GM12872 (cell line): ENCODE results near the gene PSMD2.

ENCODE experiments used
- TF ChIP-seq, protein P1 (sequence below): IDR thresholded peaks from 3 replicates; pipeline ENCODE4 v1.5.1; 2011; ENCODE audit warnings: low read depth, mild to moderate bottlenecking, low read length, moderate library complexity; ENCODE audit not compliant: insufficient read depth

PSMD2 gene

GRCh38 chr3:184352149-184352785, 53.2 kb downstream of the PSMD2 start:
- TF ChIP-seq, protein P1, sequence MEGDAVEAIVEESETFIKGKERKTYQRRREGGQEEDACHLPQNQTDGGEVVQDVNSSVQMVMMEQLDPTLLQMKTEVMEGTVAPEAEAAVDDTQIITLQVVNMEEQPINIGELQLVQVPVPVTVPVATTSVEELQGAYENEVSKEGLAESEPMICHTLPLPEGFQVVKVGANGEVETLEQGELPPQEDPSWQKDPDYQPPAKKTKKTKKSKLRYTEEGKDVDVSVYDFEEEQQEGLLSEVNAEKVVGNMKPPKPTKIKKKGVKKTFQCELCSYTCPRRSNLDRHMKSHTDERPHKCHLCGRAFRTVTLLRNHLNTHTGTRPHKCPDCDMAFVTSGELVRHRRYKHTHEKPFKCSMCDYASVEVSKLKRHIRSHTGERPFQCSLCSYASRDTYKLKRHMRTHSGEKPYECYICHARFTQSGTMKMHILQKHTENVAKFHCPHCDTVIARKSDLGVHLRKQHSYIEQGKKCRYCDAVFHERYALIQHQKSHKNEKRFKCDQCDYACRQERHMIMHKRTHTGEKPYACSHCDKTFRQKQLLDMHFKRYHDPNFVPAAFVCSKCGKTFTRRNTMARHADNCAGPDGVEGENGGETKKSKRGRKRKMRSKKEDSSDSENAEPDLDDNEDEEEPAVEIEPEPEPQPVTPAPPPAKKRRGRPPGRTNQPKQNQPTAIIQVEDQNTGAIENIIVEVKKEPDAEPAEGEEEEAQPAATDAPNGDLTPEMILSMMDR, result no peak

DNA sequence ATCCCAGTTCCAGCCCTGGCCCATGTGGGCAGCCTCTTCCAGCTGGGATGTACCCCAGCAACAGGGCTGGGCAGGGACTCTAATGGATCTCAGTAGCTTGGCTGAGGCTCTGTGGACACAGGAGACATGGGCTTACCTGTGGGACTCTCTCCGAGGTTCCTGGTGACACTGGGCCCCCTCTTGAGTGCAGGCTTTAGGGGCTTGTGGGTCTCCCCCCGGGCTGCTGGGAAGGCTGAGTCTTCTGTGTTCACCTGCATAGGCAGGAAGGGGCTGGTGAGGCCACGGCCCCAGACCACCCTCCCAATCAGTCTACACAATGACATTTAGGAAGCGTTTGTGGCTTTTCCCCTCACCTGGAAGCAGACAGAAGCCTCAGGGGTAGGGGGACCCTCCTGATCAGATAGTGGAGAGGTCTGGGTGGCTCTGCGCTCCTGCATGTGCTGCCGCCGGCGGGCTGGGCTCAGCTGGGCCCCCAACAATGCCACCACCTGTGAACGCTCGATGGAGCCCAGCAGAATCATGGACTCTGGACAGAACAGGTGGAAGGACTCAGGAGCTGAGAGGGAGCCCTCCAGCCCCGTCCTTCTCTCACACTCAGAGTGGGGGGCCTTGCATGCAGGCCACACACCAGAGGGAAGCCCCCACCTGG, 54.0 kb downstream of the PSMD2 start:
- TF ChIP-seq, protein P1, result no peak

- TF ChIP-seq, protein P1, result no peak
These were observed 54.5 kb downstream of the PSMD2 start for GRCh38 chr3:184353546-184353941.

DNA sequence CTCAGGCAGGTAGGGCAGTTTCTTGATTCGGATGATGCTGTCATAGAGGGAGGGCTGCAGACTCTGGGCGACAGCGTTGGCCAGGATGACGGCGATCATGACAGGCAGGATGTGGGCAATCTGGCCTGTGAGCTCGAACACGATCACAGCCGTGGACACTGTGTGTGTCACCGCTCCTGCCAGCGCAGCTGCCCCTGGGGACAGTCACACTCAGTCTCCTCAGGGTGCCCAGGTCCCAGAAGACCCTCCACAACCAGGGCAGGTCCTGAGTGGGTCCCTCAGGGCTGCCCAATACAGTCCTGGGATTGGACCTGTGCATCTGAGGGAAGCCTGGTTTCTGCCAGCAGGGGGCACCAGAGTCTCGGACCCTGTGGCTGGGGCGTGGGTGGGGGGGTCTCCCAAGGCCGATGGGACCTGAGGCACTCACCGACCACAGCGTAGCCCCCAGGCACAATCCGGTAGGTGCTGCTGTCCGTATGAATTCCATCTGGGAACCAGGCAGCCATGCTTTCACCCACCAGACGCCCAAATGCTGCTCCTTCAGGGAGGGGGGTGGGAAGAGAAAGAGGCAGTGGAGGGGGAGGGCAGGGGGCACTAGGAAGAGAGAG, 55.2 kb downstream of the PSMD2 start:
- TF ChIP-seq, protein P1, result peak; percentile 88

DNA sequence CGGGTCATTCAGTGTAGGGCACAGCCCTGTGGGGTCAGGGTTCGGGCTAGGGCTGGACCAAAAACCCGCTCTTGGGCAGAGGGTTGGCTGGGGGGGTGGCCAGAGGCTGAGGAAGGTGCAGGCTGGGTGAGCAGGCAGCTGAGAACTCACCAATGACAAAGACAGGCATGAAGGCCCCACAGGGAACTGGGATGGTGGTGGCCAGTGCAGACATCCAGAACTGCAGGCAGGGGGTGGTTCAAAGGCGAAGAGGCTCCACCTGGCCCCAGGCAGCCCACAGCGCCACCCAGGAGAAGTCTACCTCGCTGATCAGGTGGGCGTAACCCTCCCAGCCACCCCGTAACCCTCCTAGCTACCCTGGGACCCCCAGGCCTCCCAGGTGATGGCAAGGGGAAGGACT, 55.7 kb downstream of the PSMD2 start:
- TF ChIP-seq, protein P1, result no peak

DNA sequence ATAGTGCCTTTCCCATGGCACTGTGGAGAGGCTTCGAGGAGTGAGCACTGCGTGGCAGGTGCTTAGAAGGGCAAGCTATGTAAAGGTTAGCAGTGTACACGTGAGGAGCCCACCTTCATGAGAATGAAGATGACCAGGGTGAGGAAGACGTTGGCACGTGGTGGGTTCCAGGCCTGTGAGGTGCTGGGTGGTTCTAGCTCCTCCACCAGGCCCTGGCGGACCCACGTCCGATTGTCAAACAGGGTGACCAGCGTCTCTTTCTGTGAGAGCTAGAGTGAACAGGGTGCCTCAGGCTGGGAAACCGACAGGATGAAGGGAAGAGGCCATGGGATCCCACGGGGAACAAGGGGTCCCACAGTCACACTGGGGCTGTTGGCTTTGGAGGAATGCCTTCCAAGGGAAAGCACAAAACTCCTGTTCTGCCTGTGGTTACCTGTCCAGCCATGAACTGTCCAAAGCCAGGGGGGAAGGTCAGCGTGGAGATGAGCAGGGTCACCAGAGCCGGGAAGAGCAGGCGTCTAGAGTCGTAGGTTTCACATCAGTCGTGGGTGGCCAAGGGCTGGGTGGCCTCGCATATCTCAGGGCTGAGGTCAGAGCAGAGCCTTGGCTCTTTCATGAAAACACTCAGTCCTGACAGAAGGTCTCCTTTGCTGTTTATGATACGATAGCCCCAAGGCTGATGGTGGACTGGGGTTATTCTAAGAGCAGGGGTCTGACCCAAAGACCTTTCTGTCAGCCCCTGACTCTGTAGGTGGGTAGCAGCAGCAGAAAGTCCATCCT, 56.4 kb downstream of the PSMD2 start:
- TF ChIP-seq, protein P1, result no peak
